Skin epidermis (tissue), 12 donors: ENCODE results near the gene ITPA.
A peak's percentile ranks its signal among the peaks of the same experiment; 100 is the strongest.

Experiments
- H3K27ac ChIP-seq, 21 experiments: fragments of 200-600 bp; sonication (generic) in 11 of 21; one replicate each; pipeline ENCODE4 v1.5.0; 2020; ENCODE audit warnings: mild to moderate bottlenecking in 3 of 21, inconsistent platforms in 2 of 21, moderate library complexity in 2 of 21
- H3K4me3 ChIP-seq, 7 experiments: fragments of 200-600 bp; sonication (generic) in 2 of 7; one replicate each; pipeline ENCODE4 v1.5.0; 2020; ENCODE audit warnings: inconsistent platforms in 2 of 7, mild to moderate bottlenecking in 2 of 7, moderate library complexity in 1 of 7

ITPA gene

GRCh38 chr20:3209257-3209945 lies at the start of gene ITPA:
TSS of gene ITPA (plus strand) at chr20:3209498. CDS start at chr20:3209552, 54 bp downstream.
- peak within 1 kb of the TSS; percentile 67 to 86 (median 79) for H3K4me3 ChIP-seq
- peak within 1 kb of the TSS; percentile 59 to 99 (median 92) for H3K27ac ChIP-seq

- Histone ChIP-seq H3K4me3 (peak overlapping the region in 6 of 7 experiments; percentile 66 to 95 (median 84)), H3K27ac (peak overlapping the region in 4 of 21 experiments; percentile 93 to 95 (median 94))
Observed at GRCh38 chr20:3160418-3160817, 48.9 kb upstream of the ITPA start.

- H3K4me3 ChIP-seq = no peak overlapping the region
- H3K27ac ChIP-seq = no peak overlapping the region
Observed at GRCh38 chr20:3161316-3162079, 47.8 kb upstream of the ITPA start.

GRCh38 chr20:3162080-3162611 lies 47.2 kb upstream of the ITPA start:
- Histone ChIP-seq H3K27ac (no peak overlapping the region), H3K4me3 (no peak overlapping the region)

GRCh38 chr20:3163099-3164042 lies 45.9 kb upstream of the ITPA start:
- Histone ChIP-seq H3K4me3 (no peak overlapping the region), H3K27ac (no peak overlapping the region)

- H3K27ac ChIP-seq = no peak overlapping the region
- H3K4me3 ChIP-seq = peak overlapping the region in 2 of 7 experiments; percentile 5 to 18
Observed at GRCh38 chr20:3164043-3164762, 45.1 kb upstream of the ITPA start.

GRCh38 chr20:3164763-3165410 lies 44.4 kb upstream of the ITPA start:
- Histone ChIP-seq H3K27ac (no peak overlapping the region), H3K4me3 (peak overlapping the region in 2 of 7 experiments; percentile 5 to 18)

GRCh38 chr20:3165473-3166337 lies 43.6 kb upstream of the ITPA start:
- H3K27ac ChIP-seq = no peak overlapping the region
- H3K4me3 ChIP-seq = no peak overlapping the region

GRCh38 chr20:3166338-3166912 lies 42.9 kb upstream of the ITPA start:
- H3K27ac ChIP-seq = no peak overlapping the region
- H3K4me3 ChIP-seq = no peak overlapping the region

GRCh38 chr20:3166913-3167342 lies 42.4 kb upstream of the ITPA start:
- Histone ChIP-seq H3K4me3 (no peak overlapping the region), H3K27ac (no peak overlapping the region)

- no peak overlapping the region for H3K27ac ChIP-seq
- H3K4me3 ChIP-seq = no peak overlapping the region
Observed at GRCh38 chr20:3167738-3168078, 41.6 kb upstream of the ITPA start.

GRCh38 chr20:3168079-3168828 lies 41.0 kb upstream of the ITPA start:
- Histone ChIP-seq H3K27ac (no peak overlapping the region), H3K4me3 (no peak overlapping the region)

GRCh38 chr20:3168829-3169590 lies 40.3 kb upstream of the ITPA start:
- no peak overlapping the region for H3K27ac ChIP-seq
- no peak overlapping the region for H3K4me3 ChIP-seq

- Histone ChIP-seq H3K27ac (no peak overlapping the region), H3K4me3 (no peak overlapping the region)
Observed at GRCh38 chr20:3171391-3172125, 37.7 kb upstream of the ITPA start.
